ENCODE data around the gene DAZAP1.

DAZAP1 gene

GRCh38 chr19:1407528-1408299, at the start of gene DAZAP1:
Gene DAZAP1, plus strand, starts transcription at chr19:1407586. Its CDS starts 188 bp downstream, at chr19:1407774.
- DNase-seq (ENCODE audit: low spot score) = no peak

- no peak for DNase-seq (ENCODE audit: low spot score)
These were observed 47.1 kb upstream of the DAZAP1 start for GRCh38 chr19:1360126-1360817.

GRCh38 chr19:1360818-1361461, 46.4 kb upstream of the DAZAP1 start:
- DNase-seq (ENCODE audit: low spot score) = peak; percentile 85

- no peak for DNase-seq (ENCODE audit: low spot score)
These were observed 45.6 kb upstream of the DAZAP1 start for GRCh38 chr19:1361601-1362386.

- no peak for DNase-seq (ENCODE audit: low spot score)
These were observed 44.8 kb upstream of the DAZAP1 start for GRCh38 chr19:1362387-1363257.

- DNase-seq (ENCODE audit: low spot score) = no peak
These were observed 43.8 kb upstream of the DAZAP1 start for GRCh38 chr19:1363599-1363998.

GRCh38 chr19:1364070-1364704, 43.2 kb upstream of the DAZAP1 start:
- no peak for DNase-seq (ENCODE audit: low spot score)

GRCh38 chr19:1365319-1366269, 41.8 kb upstream of the DAZAP1 start:
- DNase-seq (ENCODE audit: low spot score) = no peak

GRCh38 chr19:1366296-1366695, 41.1 kb upstream of the DAZAP1 start:
- DNase-seq (ENCODE audit: low spot score) = no peak

- DNase-seq (ENCODE audit: low spot score) = no peak
These were observed 40.2 kb upstream of the DAZAP1 start for GRCh38 chr19:1366899-1367870.

- no peak for DNase-seq (ENCODE audit: low spot score)
These were observed 38.1 kb upstream of the DAZAP1 start for GRCh38 chr19:1369214-1369805.

GRCh38 chr19:1370579-1371361, 36.6 kb upstream of the DAZAP1 start:
- no peak for DNase-seq (ENCODE audit: low spot score)

- DNase-seq (ENCODE audit: low spot score) = peak; percentile 54
These were observed 34.3 kb upstream of the DAZAP1 start for GRCh38 chr19:1373042-1373533.

- DNase-seq (ENCODE audit: low spot score) = peak; percentile 84
These were observed 33.7 kb upstream of the DAZAP1 start for GRCh38 chr19:1373534-1374249.

GRCh38 chr19:1374250-1374577, 33.2 kb upstream of the DAZAP1 start:
- DNase-seq (ENCODE audit: low spot score) = no peak

GRCh38 chr19:1376415-1376805, 31.0 kb upstream of the DAZAP1 start:
- no peak for DNase-seq (ENCODE audit: low spot score)
